Endothelial cell (in vitro differentiated cells): ENCODE measurements around the gene COL4A6. TPM values are rescaled to one million over a fixed set of nuclear protein-coding genes. Genes with fewer than 3 reads are reported as not detected.

Source experiments
- DNase-seq: peaks from one replicate; pipeline ENCODE4 v3.0.0; 2021; ENCODE audit warnings: low spot score
- H3K27ac Mint-ChIP-seq: one replicate; pipeline ENCODE4 v1.8.0; 2021; ENCODE audit warnings: mixed read lengths, inconsistent platforms; ENCODE audit not compliant: unreplicated experiment
- H3K27me3 Mint-ChIP-seq: one replicate; pipeline ENCODE4 v1.8.0; 2021; ENCODE audit warnings: mild to moderate bottlenecking, moderate library complexity, mixed read lengths, inconsistent platforms; ENCODE audit not compliant: unreplicated experiment
- H3K36me3 Mint-ChIP-seq: one replicate; pipeline ENCODE4 v1.8.0; 2021; ENCODE audit warnings: mild to moderate bottlenecking, low read depth, mixed read lengths, inconsistent platforms; ENCODE audit not compliant: unreplicated experiment
- H3K4me1 Mint-ChIP-seq: one replicate; pipeline ENCODE4 v1.8.0; 2021; ENCODE audit warnings: mild to moderate bottlenecking, mixed read lengths, inconsistent platforms; ENCODE audit not compliant: unreplicated experiment
- H3K4me3 Mint-ChIP-seq: one replicate; pipeline ENCODE4 v1.8.0; 2021; ENCODE audit warnings: mild to moderate bottlenecking, mixed read lengths, inconsistent platforms; ENCODE audit not compliant: unreplicated experiment
- H3K9me3 Mint-ChIP-seq: one replicate; pipeline ENCODE4 v1.8.0; 2021; ENCODE audit warnings: mixed read lengths, inconsistent platforms; ENCODE audit not compliant: unreplicated experiment
- CTCF ChIP-seq: fragments of 200-600 bp; sonication (generic); IDR thresholded peaks from one replicate; pipeline ENCODE4 v1.5.0; 2021; ENCODE audit warnings: antibody characterized with exemption; ENCODE audit not compliant: unreplicated experiment
- total RNA-seq: library from RNA; stranded (reverse); fragmentation: NEBNext Ultra II Directional; extraction: Animal tissue kit (Norgen Biotek cat#: 25700); gene quantifications from one replicate; pipeline ENCODE4 v1.2.1, GENCODE V29; 2021; ENCODE audit not compliant: unreplicated experiment

COL4A6 gene
- total RNA-seq, 1 donor from 2014 or later = 10.5 TPM

GRCh38 chrX:108442901-108443464, 4.8 kb upstream of the COL4A6 start:
- TF ChIP-seq CTCF = no peak

GRCh38 chrX:108439961-108440696, 1.9 kb upstream of the COL4A6 start:
- Mint-ChIP-seq H3K36me3 (peaks cover 2% of the 10 kb centered on the region), H3K9me3 (no peaks in the 10 kb centered on the region), H3K4me3 (peak overlapping the region; percentile 99), H3K27ac (peak overlapping the region; percentile 94), H3K27me3 (peaks cover 1% of the 10 kb centered on the region), H3K4me1 (peaks cover 8% of the 10 kb centered on the region)
- peak; percentile 17 for DNase-seq
- TF ChIP-seq CTCF = no peak

More at GRCh38 chrX:108442901-108443464, 4.8 kb upstream of the COL4A6 start:
- peaks cover 3% of the 10 kb centered on the region for H3K36me3 Mint-ChIP-seq
- H3K4me1 Mint-ChIP-seq = peaks cover 5% of the 10 kb centered on the region
- no peak overlapping the region for H3K27ac Mint-ChIP-seq
- no peak overlapping the region for H3K4me3 Mint-ChIP-seq
- peaks cover 1% of the 10 kb centered on the region for H3K27me3 Mint-ChIP-seq
- no peaks in the 10 kb centered on the region for H3K9me3 Mint-ChIP-seq
- no peak for DNase-seq

GRCh38 chrX:108439426-108439942, 1.3 kb upstream of the COL4A6 start, which contains the start of gene COL4A5:
COL4A5 (plus strand) TSS chrX:108439838; CDS start chrX:108440126, 288 bp downstream.
- peak within 1 kb of the TSS; percentile 99 for H3K4me3 Mint-ChIP-seq
- H3K27ac Mint-ChIP-seq = peak within 1 kb of the TSS; percentile 94
- peaks cover 8% of the 10 kb centered on the region for H3K4me1 Mint-ChIP-seq

GRCh38 chrX:108437349-108438109, 693 bp downstream of the COL4A6 start:
- Mint-ChIP-seq H3K27me3 (peaks cover 1% of the 10 kb centered on the region), H3K9me3 (no peaks in the 10 kb centered on the region), H3K4me3 (peak overlapping the region; percentile 89), H3K36me3 (no peaks in the 10 kb centered on the region), H3K27ac (no peak overlapping the region), H3K4me1 (peaks cover 5% of the 10 kb centered on the region)
- DNase-seq = no peak
- TF ChIP-seq CTCF = no peak

More at GRCh38 chrX:108439426-108439942, 1.3 kb upstream of the COL4A6 start, which contains the start of gene COL4A5:
- peak; percentile 45 for DNase-seq
- TF ChIP-seq CTCF = no peak
- Mint-ChIP-seq H3K27me3 (peaks cover 1% of the 10 kb centered on the region), H3K9me3 (no peaks in the 10 kb centered on the region), H3K36me3 (no peaks in the 10 kb centered on the region)
